HG03139 (cell line): ENCODE results near the gene CST6.
"Not testable (repeated sequence)": the region's sequence is repeated elsewhere in the genome, so short reads cannot be mapped to it uniquely, and the experiment has no call there.

Experiments used
- ATAC-seq: cut with Tn5 transposase; IDR thresholded peaks from one replicate; pipeline ENCODE4 v1.9.1; 2021; ENCODE audit not compliant: unreplicated experiment

Gene CST6

DNA sequence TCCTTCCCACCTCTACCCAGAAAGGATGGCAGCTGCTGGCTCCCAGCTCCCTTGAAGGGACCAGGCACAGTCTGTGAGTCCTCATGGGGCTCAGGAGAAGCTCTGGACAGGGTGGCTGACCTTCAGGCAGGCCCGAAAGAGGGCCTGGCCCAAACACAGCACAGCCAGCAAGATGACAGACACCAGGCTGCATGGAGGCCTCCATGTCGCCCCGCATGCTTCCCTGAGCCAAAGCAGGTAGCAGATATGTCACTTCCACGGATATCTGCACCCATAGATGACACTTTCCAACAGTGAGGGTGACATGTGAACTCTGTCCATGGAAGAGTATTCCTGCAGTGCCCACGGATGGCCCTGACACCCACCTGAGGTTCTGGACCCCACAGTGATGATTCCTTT lies 28.2 kb upstream of the CST6 start:
- no peak for ATAC-seq

DNA sequence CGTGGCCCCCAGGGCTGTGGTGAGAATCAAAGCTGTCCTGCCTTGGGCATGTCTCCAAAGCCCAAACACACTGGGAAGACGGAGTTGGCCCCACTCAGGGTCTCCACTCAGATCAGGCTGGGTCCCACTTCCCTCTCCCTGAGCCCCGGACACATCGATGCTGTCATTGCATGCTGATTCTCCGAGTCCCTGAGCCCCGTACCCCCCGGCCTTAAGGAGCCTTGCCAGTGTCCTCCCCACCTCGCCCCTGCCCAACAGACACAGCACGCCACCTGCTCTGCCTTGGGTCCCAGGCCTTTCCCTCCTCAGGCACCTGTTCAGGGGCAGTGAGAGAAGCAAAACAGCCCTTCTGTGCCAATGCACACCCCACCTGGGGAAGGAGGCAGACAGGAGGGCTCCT lies 24.5 kb upstream of the CST6 start:
- ATAC-seq, result no peak

DNA sequence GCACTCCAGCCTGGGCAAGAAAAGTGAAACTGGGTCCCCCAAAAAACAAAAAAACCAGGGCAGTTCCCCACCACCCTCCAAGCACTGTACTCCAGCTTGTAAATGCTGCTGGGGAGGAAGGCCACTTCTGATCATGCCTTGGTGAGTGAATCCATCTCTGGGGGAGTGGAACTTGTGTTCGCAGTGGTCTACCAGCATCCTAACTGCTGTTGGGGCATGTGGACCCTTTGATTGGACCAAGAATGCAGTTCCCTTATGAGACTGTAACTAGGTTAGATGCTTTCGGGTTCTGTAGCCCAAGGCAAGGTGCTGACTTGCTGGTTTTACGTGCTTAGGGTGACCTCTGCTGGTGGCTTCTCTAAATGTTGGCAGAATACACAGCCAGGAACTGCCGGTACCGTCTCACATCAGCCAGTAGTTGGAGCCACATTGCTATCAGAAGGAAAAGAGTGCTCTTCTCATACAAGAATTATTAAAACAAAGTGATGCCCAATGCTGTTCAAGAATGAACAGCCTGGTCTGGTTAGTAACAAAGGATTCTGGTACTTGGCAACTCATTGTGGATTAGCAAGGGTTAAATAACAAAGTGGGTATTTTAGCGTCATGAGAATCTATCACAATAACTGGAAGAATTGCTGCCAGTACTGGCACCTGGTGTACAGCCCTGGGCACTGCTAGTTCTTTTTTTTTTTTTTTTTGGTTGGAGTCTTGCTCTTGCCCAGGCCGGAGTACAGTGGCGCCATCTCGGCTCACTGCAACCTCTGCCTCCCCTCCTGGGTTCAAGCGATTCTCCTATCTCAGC lies 22.8 kb upstream of the CST6 start:
- ATAC-seq, result peak; percentile 88

DNA sequence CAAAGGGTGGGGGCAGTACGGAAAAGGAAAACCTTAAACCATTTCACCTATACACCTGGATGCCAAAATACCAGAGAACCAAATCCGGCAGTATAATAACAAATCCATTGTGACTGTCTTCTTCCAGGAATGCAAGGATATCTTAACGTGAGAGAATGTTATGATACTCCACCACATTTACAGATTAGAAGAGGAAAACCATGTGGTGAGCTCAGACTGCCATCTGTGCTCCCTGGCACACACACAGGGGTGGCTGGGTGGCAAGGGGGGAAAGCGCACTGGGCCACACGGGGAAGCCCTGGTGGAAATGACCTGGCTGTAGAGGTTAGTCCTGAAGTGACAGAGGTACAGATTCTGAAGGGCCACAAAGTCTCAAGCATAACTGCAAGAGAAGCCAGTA lies 19.8 kb upstream of the CST6 start:
- no peak for ATAC-seq

DNA sequence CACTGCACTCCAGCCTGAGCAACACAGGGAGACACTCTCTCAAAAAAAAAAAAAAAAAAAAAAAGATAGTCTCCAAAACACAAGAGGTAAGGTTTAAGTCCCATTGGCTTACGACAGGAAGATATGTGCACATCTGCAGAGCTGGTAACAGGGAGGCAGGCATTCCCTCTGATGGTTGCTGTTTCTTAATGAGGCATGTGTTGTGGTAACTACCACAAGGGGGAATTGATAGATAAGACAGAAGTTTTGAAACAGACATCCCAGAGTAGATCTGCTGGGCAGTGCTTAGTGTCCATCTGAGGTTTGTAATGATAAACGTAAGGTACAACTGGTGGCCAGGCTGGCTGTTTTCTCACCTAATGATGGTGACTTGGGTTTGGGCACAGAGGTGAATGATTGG lies 14.5 kb upstream of the CST6 start:
- ATAC-seq, result no peak

DNA sequence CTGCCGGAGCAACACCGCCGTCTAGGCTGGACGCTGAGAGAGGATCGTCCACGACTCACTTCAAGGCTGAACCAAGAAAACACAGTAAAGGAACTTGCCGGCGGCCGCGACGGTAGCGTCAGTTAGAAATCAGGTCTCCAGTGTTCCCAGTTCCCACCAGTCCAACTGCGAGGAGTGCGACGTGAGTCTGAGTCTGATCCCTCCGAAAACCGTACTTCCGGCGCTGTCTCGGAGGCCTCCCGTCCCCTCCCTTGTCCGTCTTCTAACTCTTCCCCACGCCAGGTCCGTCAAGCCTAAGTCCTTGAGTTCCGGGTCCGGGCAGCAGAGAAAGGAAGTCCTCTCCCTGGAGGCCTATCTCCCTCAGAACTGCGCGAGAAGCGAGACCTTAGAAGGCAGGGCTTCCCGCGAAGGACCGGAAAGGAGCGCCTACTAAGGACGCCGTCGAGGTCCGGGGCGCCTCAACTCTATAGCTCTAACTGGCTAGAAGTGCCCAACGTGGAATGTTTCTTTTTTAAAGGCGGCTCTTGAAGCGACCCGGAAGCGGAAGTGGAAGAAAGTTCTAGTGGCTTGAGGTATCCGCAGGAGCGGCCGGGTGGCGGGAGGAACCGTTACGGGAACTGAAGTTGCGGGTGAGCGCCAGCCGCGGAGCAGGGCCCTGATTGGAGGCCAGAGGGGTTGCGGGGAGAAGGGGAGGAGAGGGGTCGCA lies 9.7 kb upstream of the CST6 start, which contains the start of the genes BANF1 and EIF1AD:
BANF1 (plus strand) TSS at position 562 of the 706 bp plus-strand sequence. CDS start 748 bp downstream, outside the sequence.
EIF1AD (minus strand) TSS at position 216 of the 706 bp plus-strand sequence. CDS start 1,768 bp downstream, outside the sequence.
- peak; percentile 67 for ATAC-seq

DNA sequence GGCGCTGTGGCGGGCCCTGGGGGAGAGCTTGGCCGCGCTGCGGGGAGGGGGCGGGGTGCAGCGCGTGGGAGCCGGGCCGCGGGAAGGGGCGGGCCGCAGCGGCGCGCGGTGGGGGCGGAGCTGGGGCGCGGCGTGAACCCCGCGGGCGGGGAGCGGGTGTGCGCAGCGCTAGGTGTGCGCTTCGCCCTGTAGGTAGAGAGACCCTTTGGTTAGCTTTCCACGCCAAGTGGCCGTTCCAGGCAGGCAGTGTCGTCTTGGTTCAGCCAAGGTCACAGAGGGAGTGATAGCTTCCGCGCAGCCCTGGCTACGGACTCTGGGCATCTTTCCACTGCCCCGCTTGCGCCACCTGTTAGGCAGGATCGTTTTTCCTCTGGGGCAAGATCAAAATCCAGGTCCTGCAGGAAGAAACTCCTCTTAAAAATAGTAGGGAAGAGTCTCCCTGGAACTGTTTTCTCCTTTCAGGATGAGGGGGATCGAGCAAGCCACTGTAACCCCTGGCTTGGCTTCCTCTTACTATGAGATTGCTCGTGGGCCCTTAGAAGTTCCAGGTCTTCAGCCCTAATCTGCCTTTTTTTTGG lies 9.1 kb upstream of the CST6 start:
- peak; percentile 43 for ATAC-seq

DNA sequence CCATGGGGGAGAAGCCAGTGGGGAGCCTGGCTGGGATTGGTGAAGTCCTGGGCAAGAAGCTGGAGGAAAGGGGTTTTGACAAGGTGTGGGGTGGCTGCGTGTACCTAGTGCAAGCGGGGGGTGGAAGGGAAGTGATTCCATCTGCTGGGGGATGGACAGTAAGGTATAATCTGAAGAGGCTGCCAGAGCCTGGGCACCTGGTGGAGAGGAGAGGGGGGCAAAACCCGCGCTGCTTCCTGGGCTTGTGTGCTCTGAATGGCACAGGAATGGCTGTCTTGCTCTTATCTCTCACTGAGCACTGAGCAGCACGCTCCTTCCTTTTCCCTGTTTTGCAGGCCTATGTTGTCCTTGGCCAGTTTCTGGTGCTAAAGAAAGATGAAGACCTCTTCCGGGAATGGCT lies 8.5 kb upstream of the CST6 start:
- ATAC-seq, result no peak

DNA sequence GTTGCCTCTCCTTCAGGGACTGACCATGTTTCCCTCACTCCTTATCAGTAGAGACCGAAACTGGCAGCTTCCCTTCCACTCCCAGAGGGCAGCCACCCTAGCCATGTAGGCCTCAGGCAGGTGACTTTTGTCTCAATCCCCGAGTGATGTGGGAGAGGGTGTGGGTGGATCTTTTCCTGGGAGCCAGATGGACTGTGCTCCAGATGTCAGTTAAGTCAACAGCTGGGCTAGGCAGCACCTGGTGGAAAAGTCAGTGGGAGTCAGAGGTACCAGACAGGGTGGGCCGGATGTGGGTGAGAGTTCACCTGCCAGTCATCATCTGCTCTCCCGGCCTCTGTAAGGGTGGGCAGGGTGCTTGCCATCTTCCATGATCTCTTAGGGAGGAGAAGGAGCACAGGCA lies 7.6 kb upstream of the CST6 start:
- no peak for ATAC-seq

DNA sequence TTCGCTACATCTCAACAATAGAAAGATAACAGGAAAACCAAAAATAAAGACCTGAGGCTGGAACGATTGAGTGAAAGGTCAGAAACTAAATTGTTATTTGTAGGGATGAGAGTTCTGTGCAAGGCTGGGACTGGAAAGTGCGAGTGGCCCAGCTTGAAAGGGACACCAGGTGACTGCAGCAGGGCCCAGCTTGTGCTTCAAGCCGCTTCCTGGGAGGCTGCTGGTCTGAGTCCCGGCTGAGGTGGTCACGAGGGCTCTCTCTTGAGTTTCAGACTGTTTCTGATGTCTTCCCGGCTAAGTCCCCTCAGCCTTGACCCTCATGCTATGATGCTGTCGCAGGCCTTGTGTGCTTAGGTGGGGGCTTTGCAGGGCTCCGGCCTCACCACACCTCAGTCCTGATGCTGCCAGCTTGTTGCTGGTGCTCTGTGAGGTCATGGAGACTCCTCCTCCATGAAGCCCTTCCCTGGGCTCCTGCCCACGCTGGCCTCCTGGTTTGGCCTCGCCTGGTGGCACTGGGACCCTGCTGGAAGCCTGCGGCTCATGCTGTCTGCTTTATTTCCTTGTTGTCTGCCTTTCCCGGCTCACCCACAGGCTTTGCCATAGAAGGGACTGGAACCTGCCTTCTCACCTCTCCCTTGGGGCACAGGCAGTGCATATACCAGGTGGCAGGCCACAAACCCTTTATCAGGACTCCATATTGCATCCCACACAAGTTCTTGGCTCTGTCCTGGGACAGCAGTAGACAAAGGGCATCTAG lies 5.5 kb upstream of the CST6 start:
- no peak for ATAC-seq

DNA sequence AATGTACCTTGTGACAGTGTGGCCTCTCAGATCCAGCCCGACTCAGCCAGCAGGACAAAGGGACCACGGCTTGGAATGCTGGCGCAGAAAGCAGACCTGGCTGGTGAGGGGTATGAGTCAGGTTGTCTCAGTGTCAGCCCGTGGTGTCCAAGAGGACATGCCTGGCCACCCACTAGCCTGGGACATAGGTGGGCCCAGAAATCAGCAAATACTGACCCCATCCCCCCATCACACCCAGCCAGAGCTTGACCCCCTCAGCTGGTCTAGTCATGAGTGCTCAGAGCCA lies 5.0 kb upstream of the CST6 start:
- ATAC-seq, result no peak

DNA sequence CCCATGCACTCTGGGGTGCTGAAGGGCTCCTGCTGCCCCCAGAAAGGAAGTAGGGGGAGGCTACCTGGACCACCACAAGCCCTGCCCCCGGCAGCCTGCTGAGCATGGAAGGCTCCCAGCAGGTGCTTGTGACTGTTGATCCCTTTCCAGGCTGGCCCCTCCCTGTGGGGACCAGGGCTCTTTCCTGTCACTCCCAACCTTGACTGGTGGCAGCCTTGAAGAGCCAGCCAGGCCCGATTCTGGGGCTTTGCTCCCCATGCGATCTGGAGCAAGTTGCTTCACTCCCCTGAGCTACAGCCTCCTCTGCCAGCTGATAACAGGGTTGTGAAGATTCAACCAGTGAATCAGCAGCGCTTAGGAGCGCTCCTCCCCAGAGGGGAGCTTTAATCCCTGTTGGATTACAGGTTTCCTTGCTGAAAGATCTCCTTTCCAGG lies 4.6 kb upstream of the CST6 start:
- ATAC-seq, result no peak

DNA sequence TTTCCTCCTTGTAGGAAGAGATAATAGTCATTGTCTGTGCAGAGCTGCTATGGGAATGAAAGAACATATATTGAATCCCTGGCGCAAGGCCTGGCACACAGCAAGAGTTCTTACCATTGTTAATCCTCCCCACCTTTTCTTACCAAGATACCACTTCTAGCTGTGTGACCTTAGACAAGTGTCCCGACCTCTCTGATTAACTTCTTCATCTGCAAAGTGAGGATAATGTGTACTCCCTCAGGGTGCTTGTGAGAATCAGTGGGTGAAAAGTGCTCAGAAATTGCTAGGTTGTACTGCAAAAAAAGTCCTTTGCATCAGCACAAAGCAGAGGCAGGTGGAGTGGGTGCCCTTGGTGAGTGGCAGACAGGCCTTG lies 3.7 kb upstream of the CST6 start:
- ATAC-seq, result no peak

DNA sequence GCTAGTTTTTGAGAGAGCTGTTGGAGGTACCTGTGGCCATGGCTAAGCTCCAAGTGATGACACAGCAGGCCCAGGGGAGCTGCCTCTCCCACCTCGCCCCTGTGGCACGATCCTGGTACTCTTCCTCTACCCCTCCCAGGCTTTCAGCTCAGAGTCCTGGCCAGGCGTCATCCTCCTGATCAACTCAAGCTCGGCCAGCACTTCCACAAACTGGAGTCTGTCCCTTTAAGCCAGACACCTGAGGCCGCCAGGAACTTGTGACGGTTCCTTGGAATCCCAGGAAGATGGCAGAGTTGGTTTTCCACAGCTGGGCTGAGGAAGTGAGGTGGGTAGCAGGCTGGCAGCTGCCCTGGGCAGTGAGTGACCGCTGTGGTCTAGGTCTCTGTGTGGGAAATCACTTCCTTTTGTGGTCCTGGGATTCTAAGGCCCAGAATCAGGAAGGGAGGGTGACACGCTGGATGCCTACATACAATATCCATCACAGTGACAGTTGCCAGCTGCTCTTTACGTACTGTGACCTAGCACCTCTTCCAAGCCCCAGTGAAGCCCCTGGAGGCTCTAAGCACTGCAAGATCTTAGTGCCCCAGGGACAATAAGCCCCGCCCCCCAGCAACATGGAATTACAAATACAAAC lies 3.2 kb upstream of the CST6 start:
- no peak for ATAC-seq

DNA sequence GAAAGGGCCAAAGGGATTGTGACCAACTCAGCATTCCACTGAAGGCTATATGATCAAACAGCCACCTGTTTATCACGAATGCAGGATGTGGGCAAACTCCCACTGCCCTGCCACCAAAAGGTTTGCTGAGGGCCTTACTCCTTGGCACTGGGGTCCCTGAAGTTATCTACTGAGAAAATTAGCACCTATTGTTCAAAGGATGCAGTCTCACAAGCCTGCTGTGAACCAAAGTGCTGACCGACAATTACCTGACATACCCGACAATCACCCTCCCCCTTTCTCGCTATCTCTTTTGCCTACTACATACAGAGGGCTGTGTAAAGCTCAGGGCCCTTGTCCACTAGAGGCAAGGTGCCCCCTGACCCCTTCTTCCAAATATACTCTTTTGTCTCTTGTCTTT lies 1.8 kb upstream of the CST6 start:
- not testable (repeated sequence) for ATAC-seq

DNA sequence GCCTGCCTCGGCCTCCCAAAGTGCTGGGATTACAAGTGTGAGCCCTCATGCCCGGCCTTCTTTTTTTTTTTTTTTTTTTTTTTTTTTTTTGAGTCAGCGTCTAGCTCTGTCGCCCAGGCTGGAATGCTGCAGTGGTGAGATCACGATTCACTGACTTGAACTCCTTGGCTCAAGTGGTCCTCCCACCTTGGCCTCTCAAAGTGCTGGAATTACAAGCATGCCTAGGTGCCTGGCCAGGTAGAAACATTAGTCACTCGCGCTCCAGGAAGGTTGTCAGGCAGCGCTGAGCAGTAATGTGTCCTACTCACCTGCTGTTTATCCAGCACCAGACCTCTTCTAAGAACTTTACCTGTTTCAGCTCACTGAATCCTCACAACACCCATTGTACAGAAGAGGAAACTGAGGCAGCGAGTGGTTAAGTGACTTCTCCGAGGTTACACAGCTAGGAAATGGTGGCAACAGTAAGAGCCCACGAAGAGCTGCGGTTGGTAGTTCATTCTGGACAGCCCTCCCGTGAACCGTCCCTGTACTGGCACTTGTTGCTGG lies 496 bp upstream of the CST6 start:
- ATAC-seq, result no peak

DNA sequence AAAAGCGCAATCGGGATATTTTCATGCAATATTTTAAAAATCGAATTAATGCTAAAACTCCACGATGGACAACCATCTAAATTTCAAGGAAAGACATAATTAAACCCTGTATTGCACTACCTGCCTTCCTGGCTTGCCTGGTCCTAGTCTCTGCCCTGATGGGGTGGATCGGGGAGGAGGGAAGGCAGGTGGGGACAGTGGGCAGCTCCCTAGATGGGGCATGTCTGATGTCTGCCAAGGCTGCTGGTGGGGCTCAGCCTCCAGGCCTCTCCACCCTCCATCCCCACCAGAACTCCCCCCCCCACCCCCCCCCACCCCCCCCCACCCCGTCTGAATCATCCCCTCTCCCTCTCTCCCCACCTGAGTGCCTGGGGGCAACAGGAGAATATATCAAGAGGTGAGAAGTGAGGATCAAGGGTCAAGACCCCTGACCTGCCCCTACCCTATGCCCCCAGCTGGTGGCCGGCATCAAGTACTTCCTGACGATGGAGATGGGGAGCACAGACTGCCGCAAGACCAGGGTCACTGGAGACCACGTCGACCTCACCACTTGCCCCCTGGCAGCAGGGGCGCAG lies 650 bp downstream of the CST6 start:
- ATAC-seq, result no peak

DNA sequence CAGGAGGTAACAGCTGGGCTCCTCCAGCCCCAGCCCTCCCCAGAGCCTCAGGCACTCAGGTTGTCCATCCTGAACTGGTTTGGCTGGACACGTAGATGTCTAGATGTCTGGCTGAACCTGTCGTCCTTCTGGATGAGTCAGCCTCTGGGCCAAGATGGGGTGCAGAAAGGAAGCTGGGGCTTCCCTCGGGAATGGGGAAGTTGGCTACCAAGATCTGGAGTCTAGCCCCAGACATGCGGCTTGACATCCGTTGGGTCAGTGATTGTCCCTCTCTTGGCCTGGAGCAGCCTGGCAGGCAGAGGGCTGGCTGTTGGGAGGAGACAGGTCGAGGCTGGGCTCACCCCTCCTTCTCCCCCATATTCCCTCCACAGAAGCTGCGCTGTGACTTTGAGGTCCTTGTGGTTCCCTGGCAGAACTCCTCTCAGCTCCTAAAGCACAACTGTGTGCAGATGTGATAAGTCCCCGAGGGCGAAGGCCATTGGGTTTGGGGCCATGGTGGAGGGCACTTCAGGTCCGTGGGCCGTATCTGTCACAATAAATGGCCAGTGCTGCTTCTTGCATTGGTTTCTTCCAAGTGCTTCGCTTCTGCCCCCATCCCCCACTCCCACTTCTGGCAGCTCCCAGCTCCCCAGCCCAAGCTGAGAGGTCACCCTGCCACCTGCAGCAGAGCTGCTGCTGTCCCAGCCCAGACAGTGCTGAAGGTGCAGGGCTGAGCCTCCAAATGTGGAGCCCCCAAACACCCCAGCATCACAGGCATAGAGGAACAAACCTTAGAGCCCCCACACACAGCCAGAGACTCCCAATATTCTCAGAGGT lies 1.3 kb downstream of the CST6 start:
- no peak for ATAC-seq

DNA sequence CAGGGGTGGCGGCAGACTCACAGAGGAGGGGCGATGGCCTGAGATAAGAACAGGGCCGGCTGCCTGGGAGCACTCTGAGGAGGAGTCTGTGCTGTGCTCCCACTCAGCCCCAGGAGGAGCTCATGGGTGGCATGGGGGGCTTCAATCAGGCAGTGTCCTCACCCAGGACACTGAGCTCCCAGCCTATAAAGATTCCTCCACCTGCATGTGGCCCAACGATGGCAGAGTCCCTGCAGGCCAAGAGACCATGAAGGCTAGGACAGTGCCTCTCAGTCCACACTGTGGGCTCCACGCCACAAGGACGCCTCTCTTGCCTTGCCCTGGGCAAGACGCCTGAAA lies 1.9 kb downstream of the CST6 start:
- ATAC-seq, result no peak
